A673 (cell line): ENCODE data around the gene AMH.

ENCODE experiments used
- CTCF ChIP-seq: fragments of 300-800, 200-600 bp; sonication (generic); conservative IDR thresholded peaks from 2 replicates; pipeline ENCODE4 v1.5.1; 2017; ENCODE audit warnings: low read depth, mild to moderate bottlenecking, antibody characterized with exemption, low read length, moderate library complexity, mixed read lengths
- EZH2 ChIP-seq: fragments of 200-600 bp; sonication (generic); IDR thresholded peaks from 2 replicates; pipeline ENCODE4 v1.6.1; 2017; ENCODE audit warnings: borderline replicate concordance, low read depth, mild to moderate bottlenecking, mixed read lengths, antibody characterized with exemption, low read length; ENCODE audit not compliant: poor library complexity, severe bottlenecking

GRCh38 chr19:2240881-2241760, 8.0 kb upstream of the AMH start:
- TF ChIP-seq CTCF (no peak), EZH2 (no peak)
